Esophagus (tissue), 2 donors: ENCODE results near the gene LRRC19. TPM values are rescaled to one million over a fixed set of nuclear protein-coding genes. Genes with fewer than 3 reads are reported as not detected.

ENCODE experiments used
- H3K27ac ChIP-seq, 2 donors: one replicate each; pipeline ENCODE4 v1.5.1; 2013; ENCODE audit warnings: low read depth in 2 of 2, mild to moderate bottlenecking in 2 of 2, inconsistent platforms in 1 of 2, low read length in 1 of 2, moderate library complexity in 1 of 2
- H3K27me3 ChIP-seq, 2 donors: one replicate each; pipeline ENCODE4 v1.6.1; 2013; ENCODE audit warnings: low read length in 2 of 2, control low read depth in 1 of 2, mild to moderate bottlenecking in 1 of 2; ENCODE audit not compliant: insufficient read depth in 2 of 2, control insufficient read depth in 1 of 2
- H3K36me3 ChIP-seq, 2 donors: one replicate each; pipeline ENCODE4 v1.6.1; 2013; ENCODE audit warnings: low read length in 1 of 2; ENCODE audit not compliant: control insufficient read depth in 2 of 2, insufficient read depth in 2 of 2
- H3K4me1 ChIP-seq, 2 donors: one replicate each; pipeline ENCODE4 v1.6.1; 2013; ENCODE audit warnings: low read length in 1 of 2; ENCODE audit not compliant: control insufficient read depth in 2 of 2, insufficient read depth in 2 of 2
- H3K4me3 ChIP-seq, 2 donors: one replicate each; pipeline ENCODE4 v1.5.1; 2013; ENCODE audit warnings: low read length in 2 of 2, mild to moderate bottlenecking in 2 of 2, low read depth in 1 of 2, moderate library complexity in 1 of 2
- H3K9me3 ChIP-seq, 2 donors: one replicate each; pipeline ENCODE4 v1.6.1; 2013; ENCODE audit warnings: mild to moderate bottlenecking in 2 of 2, low read depth in 1 of 2, low read length in 1 of 2, moderate library complexity in 1 of 2; ENCODE audit not compliant: control insufficient read depth in 2 of 2, insufficient read depth in 1 of 2
- WGBS, 2 donors: extraction: QIAGEN DNeasy Blood & Tissue Kit; methylation state at CpG; one replicate each; pipeline ENCODE4 v1.1.7; 2013; 5-methylcytosine and 5-hydroxymethylcytosine counted together
- polyA plus RNA-seq, 2 donors: library from polyadenylated mRNA; stranded (reverse); fragments of 200-250 nt; gene quantifications; one replicate each; pipeline ENCODE4 v1.2.3, GENCODE V29; 2013
- donor health status: healthy with polysubstance abuse.
- donor health status: Bipolar disorder and iron deficiency.

The LRRC19 gene, protein sequence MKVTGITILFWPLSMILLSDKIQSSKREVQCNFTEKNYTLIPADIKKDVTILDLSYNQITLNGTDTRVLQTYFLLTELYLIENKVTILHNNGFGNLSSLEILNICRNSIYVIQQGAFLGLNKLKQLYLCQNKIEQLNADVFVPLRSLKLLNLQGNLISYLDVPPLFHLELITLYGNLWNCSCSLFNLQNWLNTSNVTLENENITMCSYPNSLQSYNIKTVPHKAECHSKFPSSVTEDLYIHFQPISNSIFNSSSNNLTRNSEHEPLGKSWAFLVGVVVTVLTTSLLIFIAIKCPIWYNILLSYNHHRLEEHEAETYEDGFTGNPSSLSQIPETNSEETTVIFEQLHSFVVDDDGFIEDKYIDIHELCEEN
- polyA plus RNA-seq: not detected

DNA sequence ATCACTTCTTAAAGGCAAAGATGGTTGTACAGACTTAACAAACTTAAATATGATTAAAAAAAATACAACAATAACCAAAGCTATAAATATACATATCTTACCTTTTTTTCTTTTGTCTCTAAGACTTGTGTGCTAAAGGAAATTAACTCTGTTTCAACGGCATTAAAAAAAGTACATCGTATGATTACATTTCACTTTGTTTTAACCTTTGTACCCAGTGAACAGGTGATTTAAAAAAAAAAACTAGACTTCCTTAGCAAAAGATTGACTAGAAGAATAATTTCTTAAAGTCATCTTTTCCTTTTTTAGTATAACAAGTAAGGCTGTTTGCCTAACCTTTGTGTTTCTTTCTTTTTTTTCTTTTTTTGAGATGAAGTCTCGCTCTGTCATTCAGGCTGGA lies at the start of gene LRRC19:
LRRC19 (minus strand) TSS at position 182 of the 400 bp plus-strand sequence. CDS start 5,978 bp downstream, outside the sequence.
- Histone ChIP-seq H3K9me3 (no peaks in the 10 kb centered on the region), H3K36me3 (no peaks in the 10 kb centered on the region), H3K4me1 (no peaks in the 10 kb centered on the region), H3K27me3 (no peaks in the 10 kb centered on the region), H3K27ac (no peak within 1 kb of the TSS), H3K4me3 (no peak within 1 kb of the TSS)
- WGBS, 2 donors: 72 to 96% methylated on average over 3 of the region's 3 CpGs

DNA sequence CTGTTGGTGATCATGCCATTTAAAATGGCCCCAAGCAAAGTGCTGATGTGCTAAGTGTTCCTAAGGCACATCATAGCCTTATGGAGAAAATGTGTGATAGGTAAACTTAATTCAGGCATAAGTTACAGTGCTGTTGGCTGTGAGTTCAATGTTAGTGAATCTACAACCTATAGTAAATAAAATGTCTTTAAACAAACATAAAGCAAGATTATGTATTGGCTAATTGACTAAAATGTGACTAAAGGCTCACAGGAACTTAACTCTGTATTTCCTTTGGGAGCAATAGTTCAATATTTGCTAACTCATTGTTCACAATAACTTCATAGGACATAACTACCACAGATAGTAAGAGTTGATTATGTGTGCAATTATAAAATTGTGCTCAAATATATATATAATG lies 49.4 kb upstream of the LRRC19 start:
- Histone ChIP-seq H3K4me1 (no peaks in the 10 kb centered on the region), H3K4me3 (no peak overlapping the region), H3K27me3 (no peaks in the 10 kb centered on the region), H3K36me3 (no peaks in the 10 kb centered on the region), H3K27ac (no peak overlapping the region), H3K9me3 (no peaks in the 10 kb centered on the region)

DNA sequence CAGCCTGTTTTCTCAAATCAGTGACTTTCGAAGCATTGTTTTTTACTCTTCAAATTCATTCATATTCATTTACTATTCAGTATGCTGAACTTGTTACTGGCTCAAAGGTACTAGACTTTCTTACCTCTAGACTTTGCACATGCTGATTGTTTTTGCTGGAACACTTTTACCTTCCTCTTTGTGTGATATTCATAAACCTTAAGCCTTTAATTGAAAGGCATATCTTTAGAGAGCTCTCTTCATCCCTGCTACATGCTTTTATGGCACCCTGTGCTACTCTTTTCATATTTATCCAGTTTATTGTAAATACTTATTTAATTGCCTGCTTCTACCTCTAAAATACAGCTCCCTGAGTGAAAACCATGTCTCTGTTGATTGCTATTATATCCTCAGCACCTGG lies 48.7 kb upstream of the LRRC19 start:
- Histone ChIP-seq H3K4me1 (no peaks in the 10 kb centered on the region), H3K27me3 (no peaks in the 10 kb centered on the region), H3K9me3 (no peaks in the 10 kb centered on the region), H3K4me3 (no peak overlapping the region), H3K36me3 (no peaks in the 10 kb centered on the region), H3K27ac (no peak overlapping the region)
- 94 to 96% methylated on average over 1 of the region's 1 CpG for WGBS, 2 donors

DNA sequence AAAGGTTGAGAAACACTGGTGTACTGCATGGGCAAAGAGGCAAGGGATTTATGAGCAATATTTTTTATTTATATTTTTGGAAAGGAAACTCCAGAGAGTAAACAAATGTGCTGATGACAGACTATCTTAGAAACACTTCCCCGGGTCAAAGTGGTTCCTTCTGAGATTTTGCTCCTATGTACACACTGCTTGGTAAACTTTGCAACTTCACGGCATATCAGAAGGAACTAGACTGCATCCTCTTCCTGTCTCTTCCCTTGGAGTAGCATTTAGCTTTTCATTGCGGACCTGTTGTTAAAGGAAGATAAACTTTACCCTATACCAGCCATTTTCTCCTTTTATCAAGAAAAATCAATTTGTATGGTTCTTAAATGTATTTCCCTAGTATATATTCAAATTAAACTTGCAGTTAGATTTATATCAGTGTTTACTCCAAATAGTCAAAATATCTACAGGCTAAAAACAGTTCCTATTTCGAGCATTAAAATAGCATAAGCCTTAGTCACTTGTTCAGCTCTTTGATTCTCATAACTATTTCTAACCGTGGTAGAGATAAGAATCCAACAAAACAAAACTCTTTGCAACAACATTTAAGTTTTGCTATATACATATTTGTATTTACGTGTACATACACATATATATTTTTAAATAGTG lies 48.0 kb upstream of the LRRC19 start:
- Histone ChIP-seq H3K4me3 (no peak overlapping the region), H3K9me3 (no peaks in the 10 kb centered on the region), H3K27me3 (no peaks in the 10 kb centered on the region), H3K36me3 (peaks cover 2 to 5% of the 10 kb centered on the region in 2 donors), H3K4me1 (no peaks in the 10 kb centered on the region), H3K27ac (no peak overlapping the region)
- WGBS, 2 donors: 51 to 53% methylated on average over 6 of the region's 6 CpGs

DNA sequence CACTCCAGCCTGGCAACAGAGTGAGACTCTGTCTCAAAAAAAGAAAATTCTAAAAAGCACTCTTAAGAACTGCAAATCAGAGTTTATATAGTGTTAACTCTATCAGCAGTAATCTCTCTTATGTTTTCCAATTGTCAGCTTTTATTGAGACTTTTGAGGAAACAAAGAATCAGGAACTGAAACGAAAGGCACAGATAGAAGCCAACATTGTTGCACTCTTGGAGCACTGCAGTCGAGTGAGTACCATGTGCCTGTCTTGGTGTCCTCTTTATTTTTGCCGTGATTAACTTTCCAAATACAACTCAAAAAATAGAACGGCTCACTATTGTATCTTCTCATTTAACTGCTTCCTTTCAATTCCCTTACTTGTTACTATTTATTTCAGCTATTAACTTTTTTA lies 41.7 kb upstream of the LRRC19 start:
- WGBS, 2 donors: 81 to 84% methylated on average over 4 of the region's 4 CpGs
- Histone ChIP-seq H3K4me3 (no peak overlapping the region), H3K9me3 (no peaks in the 10 kb centered on the region), H3K27ac (no peak overlapping the region), H3K36me3 (peaks cover 3 to 6% of the 10 kb centered on the region in 2 donors), H3K27me3 (no peaks in the 10 kb centered on the region), H3K4me1 (no peaks in the 10 kb centered on the region)

DNA sequence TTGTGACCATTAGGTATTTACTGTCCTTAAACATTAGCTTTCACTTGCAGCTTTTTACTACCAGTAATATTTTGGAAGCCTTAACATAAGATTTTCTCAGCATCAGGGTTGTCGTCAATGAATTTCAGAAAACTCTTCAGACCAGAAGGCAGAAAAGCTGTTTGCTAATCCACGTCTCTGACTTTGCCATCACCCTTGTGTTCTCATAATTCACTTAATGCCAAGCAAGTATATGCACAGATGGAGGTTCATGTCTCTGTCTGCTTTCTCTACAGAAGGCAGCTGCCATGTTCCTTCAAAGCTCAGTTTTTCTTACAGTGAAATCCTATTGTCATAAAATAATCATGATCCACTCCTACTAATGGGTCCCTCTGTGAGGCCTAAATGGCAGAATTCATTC lies 37.7 kb upstream of the LRRC19 start:
- Histone ChIP-seq H3K9me3 (no peaks in the 10 kb centered on the region), H3K27ac (no peak overlapping the region)
- WGBS, 2 donors: 97% methylated on average over 2 of the region's 2 CpGs

DNA sequence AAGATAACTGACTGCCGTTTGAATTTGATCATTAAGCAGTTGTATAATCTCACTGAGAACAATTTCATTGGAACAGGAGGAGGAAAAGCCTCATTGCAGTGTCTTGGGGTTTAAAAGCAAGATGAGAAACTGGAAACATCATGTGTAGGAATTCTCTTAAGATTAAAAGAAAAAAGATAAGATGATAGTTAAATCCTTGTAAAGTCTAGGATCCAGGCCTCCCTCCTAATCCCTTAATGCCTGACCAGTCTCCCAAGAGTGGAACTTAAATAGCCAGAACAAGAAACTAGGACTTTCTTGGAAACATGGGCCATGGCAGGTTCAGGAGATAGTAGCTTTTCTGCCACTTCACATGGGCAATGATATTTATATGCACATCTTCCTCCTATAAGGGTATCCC lies 37.0 kb upstream of the LRRC19 start:
- H3K27me3 ChIP-seq: no peaks in the 10 kb centered on the region
- no peak overlapping the region for H3K27ac ChIP-seq
- H3K36me3 ChIP-seq: peaks cover 2 to 3% of the 10 kb centered on the region in 2 donors
- WGBS, 2 donors: 77 to 79% methylated on average over 1 of the region's 1 CpG
- H3K9me3 ChIP-seq: no peaks in the 10 kb centered on the region
- H3K4me3 ChIP-seq: no peak overlapping the region
- no peaks in the 10 kb centered on the region for H3K4me1 ChIP-seq

More for the DNA sequence above, 37.7 kb upstream of the LRRC19 start:
- Histone ChIP-seq H3K4me3 (no peak overlapping the region), H3K4me1 (no peaks in the 10 kb centered on the region), H3K36me3 (no peaks in the 10 kb centered on the region), H3K27me3 (no peaks in the 10 kb centered on the region)

DNA sequence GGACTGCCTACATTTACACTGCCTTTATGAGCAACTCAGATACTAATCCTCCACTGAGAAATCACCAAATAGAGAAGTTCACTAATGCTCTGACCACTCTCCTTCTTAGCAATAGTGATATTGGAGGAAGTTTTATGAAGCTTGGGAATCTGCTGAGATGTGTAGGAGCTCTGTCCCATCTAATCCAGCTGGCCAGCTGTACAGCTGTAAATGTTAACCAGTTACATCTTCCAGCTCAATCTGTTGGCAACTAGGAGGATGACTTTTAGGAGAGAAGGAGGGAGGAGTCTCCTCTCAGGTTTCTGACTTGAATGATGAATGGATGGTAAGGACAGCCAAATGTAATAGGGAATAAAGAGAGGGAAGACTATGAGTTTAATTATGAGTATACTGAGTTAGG lies 36.3 kb upstream of the LRRC19 start:
- Histone ChIP-seq H3K27ac (no peak overlapping the region), H3K36me3 (peaks cover 3 to 4% of the 10 kb centered on the region in 2 donors), H3K4me3 (no peak overlapping the region), H3K4me1 (no peaks in the 10 kb centered on the region), H3K27me3 (no peaks in the 10 kb centered on the region), H3K9me3 (no peaks in the 10 kb centered on the region)

DNA sequence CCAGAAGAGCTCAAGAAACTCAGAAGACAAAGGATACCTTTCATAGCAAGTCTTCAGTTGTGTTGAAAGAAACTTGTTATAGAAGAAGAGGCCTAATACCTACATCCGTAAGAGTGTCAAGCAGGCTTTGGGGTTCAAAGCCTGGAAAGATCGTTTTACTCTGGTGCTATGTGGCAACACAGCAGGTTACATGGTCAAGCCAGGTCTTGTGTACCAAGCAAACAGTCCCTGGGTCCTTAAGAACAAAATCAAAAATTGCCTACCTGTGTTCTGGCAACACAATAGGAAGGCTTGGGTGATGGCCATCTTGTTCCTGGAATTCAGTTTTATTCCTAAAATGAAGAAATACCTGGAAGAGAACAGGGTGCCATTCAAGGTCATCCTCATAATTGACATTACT lies 32.0 kb upstream of the LRRC19 start:
- 79 to 93% methylated on average over 2 of the region's 2 CpGs for WGBS, 2 donors
- no peak overlapping the region for H3K4me3 ChIP-seq
- no peaks in the 10 kb centered on the region for H3K9me3 ChIP-seq
- H3K27me3 ChIP-seq: no peaks in the 10 kb centered on the region
- peaks cover 3 to 4% of the 10 kb centered on the region in 2 donors for H3K36me3 ChIP-seq
- H3K4me1 ChIP-seq: no peaks in the 10 kb centered on the region
- H3K27ac ChIP-seq: no peak overlapping the region
